Spinal cord (tissue), 10 donors: ENCODE data around the gene LCOR. TPM values are rescaled to one million over a fixed set of nuclear protein-coding genes. Genes with fewer than 3 reads are reported as not detected.
A peak's percentile ranks its signal among the peaks of the same experiment; 100 is the strongest.
"Not testable (repeated sequence)": the region's sequence is repeated elsewhere in the genome, so short reads cannot be mapped to it uniquely, and the experiment has no call there.

ENCODE experiments used
- DNase-seq, 6 donors: peaks; one replicate each; pipeline versions ENCODE4 v3.0.0 to v3.0.0-alpha.2; 2013 to 2015; ENCODE audit warnings: low spot score in 6 of 6, low read depth in 4 of 6
- H3K27ac ChIP-seq: one replicate; pipeline ENCODE4 v1.5.1; 2013; ENCODE audit warnings: low read depth, low read length, control low read depth
- H3K27me3 ChIP-seq: one replicate; pipeline ENCODE4 v1.6.1; 2013; ENCODE audit warnings: low read length; ENCODE audit not compliant: control insufficient read depth, insufficient read depth
- H3K36me3 ChIP-seq: one replicate; pipeline ENCODE4 v1.6.1; 2013; ENCODE audit warnings: low read length; ENCODE audit not compliant: control insufficient read depth, insufficient read depth
- H3K4me1 ChIP-seq: one replicate; pipeline ENCODE4 v1.6.1; 2013; ENCODE audit warnings: low read length; ENCODE audit not compliant: control insufficient read depth, insufficient read depth
- H3K4me3 ChIP-seq: one replicate; pipeline ENCODE4 v1.5.1; 2013; ENCODE audit warnings: low read depth, low read length, control low read depth
- H3K9me3 ChIP-seq: one replicate; pipeline ENCODE4 v1.6.1; 2013; ENCODE audit warnings: low read length; ENCODE audit not compliant: control insufficient read depth, insufficient read depth
- WGBS: methylation state at CpG from one replicate; pipeline ENCODE4 v1.1.5; 2013; ENCODE audit warnings: missing lambda C conversion rate; ENCODE audit not compliant: insufficient coverage; 5-methylcytosine and 5-hydroxymethylcytosine counted together
- polyA plus RNA-seq, 2 donors: library from polyadenylated mRNA; unstranded; fragments of 120-200 nt; gene quantifications; one replicate each; pipeline ENCODE4 v1.2.1, GENCODE V29; 2013; ENCODE audit not compliant: insufficient read length in 2 of 2
- total RNA-seq, 2 donors: library from RNA; depleted of rRNA in 1 of 2; stranded (reverse); fragments of 120-200 nt in 1 of 2; fragments of >200 nt in 1 of 2; gene quantifications; one replicate each; pipeline versions ENCODE4 v1.2.3 to v1.2.4, GENCODE V29; 2013 to 2014
- donor health status: healthy.

LCOR gene
- total and polyA plus RNA-seq, 4 donors = 12.6 to 59.8 (median 22.0) TPM

- no peaks in the 10 kb centered on the region for H3K4me1 ChIP-seq
- no peak overlapping the region for H3K4me3 ChIP-seq
- DNase-seq = no peak
- H3K9me3 ChIP-seq = no peaks in the 10 kb centered on the region
- H3K27me3 ChIP-seq = no peaks in the 10 kb centered on the region
- peaks cover 5% of the 10 kb centered on the region for H3K36me3 ChIP-seq
- WGBS = 92% methylated on average over 2 of the region's 4 CpGs
- no peak overlapping the region for H3K27ac ChIP-seq
Measured at GRCh38 chr10:96921655-96922054, 89.6 kb downstream of the LCOR start.

- no peak overlapping the region for H3K27ac ChIP-seq
- H3K36me3 ChIP-seq = peaks cover 5% of the 10 kb centered on the region
- WGBS = no CpG with 5 or more reads among the region's 3 CpGs
- no peaks in the 10 kb centered on the region for H3K27me3 ChIP-seq
- H3K4me3 ChIP-seq = no peak overlapping the region
- peak in 1 of 6 donors; percentile 32 for DNase-seq
- H3K9me3 ChIP-seq = no peaks in the 10 kb centered on the region
- H3K4me1 ChIP-seq = no peaks in the 10 kb centered on the region
Measured at GRCh38 chr10:96922978-96923948, 91.2 kb downstream of the LCOR start.

- WGBS = 100% methylated on average over 6 of the region's 6 CpGs
- Histone ChIP-seq H3K27me3 (no peaks in the 10 kb centered on the region), H3K4me3 (no peak overlapping the region), H3K27ac (no peak overlapping the region), H3K36me3 (peaks cover 5% of the 10 kb centered on the region), H3K4me1 (no peaks in the 10 kb centered on the region), H3K9me3 (no peaks in the 10 kb centered on the region)
- DNase-seq = no peak
Measured at GRCh38 chr10:96924861-96925260, 92.8 kb downstream of the LCOR start.

- no CpG with 5 or more reads among the region's 5 CpGs for WGBS
- no peaks in the 10 kb centered on the region for H3K9me3 ChIP-seq
- no peak overlapping the region for H3K27ac ChIP-seq
- no peaks in the 10 kb centered on the region for H3K27me3 ChIP-seq
- H3K36me3 ChIP-seq = no peaks in the 10 kb centered on the region
- no peak for DNase-seq
- H3K4me1 ChIP-seq = no peaks in the 10 kb centered on the region
- no peak overlapping the region for H3K4me3 ChIP-seq
Measured at GRCh38 chr10:96930469-96930868, 98.4 kb downstream of the LCOR start.

- no peak overlapping the region for H3K4me3 ChIP-seq
- no peaks in the 10 kb centered on the region for H3K4me1 ChIP-seq
- no peak overlapping the region for H3K27ac ChIP-seq
- no peak for DNase-seq
- H3K9me3 ChIP-seq = no peaks in the 10 kb centered on the region
- no peaks in the 10 kb centered on the region for H3K27me3 ChIP-seq
- 80% methylated on average over 1 of the region's 5 CpGs for WGBS
- H3K36me3 ChIP-seq = no peaks in the 10 kb centered on the region
Measured at GRCh38 chr10:96935148-96935547, 103.0 kb downstream of the LCOR start.

- no peaks in the 10 kb centered on the region for H3K36me3 ChIP-seq
- WGBS = 100% methylated on average over 1 of the region's 5 CpGs
- H3K27ac ChIP-seq = no peak overlapping the region
- H3K9me3 ChIP-seq = no peaks in the 10 kb centered on the region
- no peak for DNase-seq
- H3K4me3 ChIP-seq = no peak overlapping the region
- H3K4me1 ChIP-seq = no peaks in the 10 kb centered on the region
- no peaks in the 10 kb centered on the region for H3K27me3 ChIP-seq
Measured at GRCh38 chr10:96935810-96936209, 103.7 kb downstream of the LCOR start.

- H3K27ac ChIP-seq, H3K36me3 ChIP-seq, H3K27me3 ChIP-seq, H3K4me3 ChIP-seq, H3K4me1 ChIP-seq, H3K9me3 ChIP-seq, DNase-seq: not testable (repeated sequence)
- WGBS = 100% methylated on average over 5 of the region's 8 CpGs
Measured at GRCh38 chr10:96943161-96943560, 111.1 kb downstream of the LCOR start.

GRCh38 chr10:96947036-96947435 is 114.9 kb downstream of the LCOR start:
- Histone ChIP-seq H3K27ac (no peak overlapping the region), H3K27me3 (no peaks in the 10 kb centered on the region), H3K4me1 (no peaks in the 10 kb centered on the region), H3K36me3 (no peaks in the 10 kb centered on the region), H3K9me3 (no peaks in the 10 kb centered on the region), H3K4me3 (no peak overlapping the region)
- DNase-seq = no peak
- WGBS = no CpG with 5 or more reads among the region's 5 CpGs

- Histone ChIP-seq H3K4me3 (no peak overlapping the region), H3K27ac (no peak overlapping the region), H3K27me3 (no peaks in the 10 kb centered on the region), H3K9me3 (no peaks in the 10 kb centered on the region), H3K36me3 (peaks cover 4% of the 10 kb centered on the region), H3K4me1 (no peaks in the 10 kb centered on the region)
- WGBS = 82% methylated on average over 2 of the region's 5 CpGs
- no peak for DNase-seq
Measured at GRCh38 chr10:96949039-96949683, 117.1 kb downstream of the LCOR start.
